HG03103 (cell line): ENCODE results near the gene ZNF805.
A peak's percentile ranks its signal among the peaks of the same experiment; 100 is the strongest.
"Not testable (repeated sequence)": the region's sequence is repeated elsewhere in the genome, so short reads cannot be mapped to it uniquely, and the experiment has no call there.

Experiments
- ATAC-seq: cut with Tn5 transposase; IDR thresholded peaks from one replicate; pipeline ENCODE4 v1.9.1; 2021; ENCODE audit warnings: low read depth; ENCODE audit not compliant: unreplicated experiment

ZNF805 gene

GRCh38 chr19:57263244-57263741 is 22.9 kb downstream of the ZNF805 start:
- ATAC-seq: no peak

GRCh38 chr19:57267291-57267690 is 26.9 kb downstream of the ZNF805 start:
- no peak for ATAC-seq

- peak; percentile 44 for ATAC-seq
Observed at GRCh38 chr19:57269515-57270250, 29.3 kb downstream of the ZNF805 start.

GRCh38 chr19:57271280-57271679 is 30.8 kb downstream of the ZNF805 start:
- ATAC-seq: no peak

GRCh38 chr19:57273014-57273413 is 32.6 kb downstream of the ZNF805 start:
- ATAC-seq: no peak

- ATAC-seq: no peak
Observed at GRCh38 chr19:57276430-57276829, 36.0 kb downstream of the ZNF805 start.

GRCh38 chr19:57278481-57278880 is 38.0 kb downstream of the ZNF805 start:
- ATAC-seq: not testable (repeated sequence)

GRCh38 chr19:57279418-57280164 is 39.2 kb downstream of the ZNF805 start:
- ATAC-seq: peak; percentile 60

GRCh38 chr19:57280165-57280961 is 39.9 kb downstream of the ZNF805 start, which contains the start of gene ZNF460:
TSS of gene ZNF460 (plus strand) at chr19:57280485. CDS start at chr19:57280807, 322 bp downstream.
- ATAC-seq: peak; percentile 69

- ATAC-seq: no peak
Observed at GRCh38 chr19:57280962-57281400, 40.5 kb downstream of the ZNF805 start.

GRCh38 chr19:57282011-57282643 is 41.7 kb downstream of the ZNF805 start:
- no peak for ATAC-seq

- no peak for ATAC-seq
Observed at GRCh38 chr19:57288373-57288772, 47.9 kb downstream of the ZNF805 start.

- no peak for ATAC-seq
Observed at GRCh38 chr19:57290970-57291369, 50.5 kb downstream of the ZNF805 start.

- no peak for ATAC-seq
Observed at GRCh38 chr19:57292547-57292946, 52.1 kb downstream of the ZNF805 start.

- ATAC-seq: no peak
Observed at GRCh38 chr19:57293719-57294118, 53.3 kb downstream of the ZNF805 start.

GRCh38 chr19:57302020-57302465 is 61.6 kb downstream of the ZNF805 start:
- ATAC-seq: no peak

- ATAC-seq: no peak
Observed at GRCh38 chr19:57302727-57303401, 62.4 kb downstream of the ZNF805 start.
